SK-N-SH treated with all-trans-retinoic acid at 6 μM for 48 hours (cell line): Measurements from ENCODE around the gene SAE1.
"Not testable (repeated sequence)": the region's sequence is repeated elsewhere in the genome, so short reads cannot be mapped to it uniquely, and the experiment has no call there.

Source experiments
- ATAC-seq: fragments of 200-7000 bp; cut with Tn5 transposase; 3 replicates; pipeline ENCODE4 v1.9.1; 2020; ENCODE audit warnings: mild to moderate bottlenecking, moderate library complexity
- ARNTL ChIP-seq: fragments of 450-650 bp; formaldehyde crosslinking; IDR thresholded peaks from 2 replicates; pipeline ENCODE4 v1.5.0; 2020; ENCODE audit warnings: low read depth, mild to moderate bottlenecking, moderate library complexity, borderline replicate concordance
- BACH2 ChIP-seq: fragments of 250-450 bp; sonication (Bioruptor Pico); IDR thresholded peaks from 2 replicates; pipeline ENCODE4 v1.9.0; 2021; ENCODE audit warnings: mild to moderate bottlenecking, borderline replicate concordance
- CSDC2 ChIP-seq: fragments of 250-450 bp; sonication (Bioruptor Pico); IDR thresholded peaks from 2 replicates; pipeline ENCODE4 v1.5.0; 2020; ENCODE audit warnings: mild to moderate bottlenecking, moderate library complexity
- ESRRG ChIP-seq: fragments of 250-450 bp; sonication (Bioruptor Pico); IDR thresholded peaks from 2 replicates; pipeline ENCODE4 v1.6.1; 2021; ENCODE audit warnings: mild to moderate bottlenecking
- GLIS3 ChIP-seq: fragments of 250-450 bp; sonication (Bioruptor Pico); IDR thresholded peaks from 2 replicates; pipeline ENCODE4 v1.5.0; 2020; ENCODE audit warnings: mild to moderate bottlenecking, moderate library complexity
- ISL1 ChIP-seq: fragments of 250-450 bp; sonication (Bioruptor Pico); IDR thresholded peaks from 2 replicates; pipeline ENCODE4 v2.1.2; 2022; ENCODE audit warnings: mild to moderate bottlenecking, moderate library complexity
- OSR1 ChIP-seq: fragments of 250-450 bp; sonication (Bioruptor Pico); IDR thresholded peaks from 2 replicates; pipeline ENCODE4 v1.8.0; 2022; ENCODE audit warnings: moderate library complexity, mild to moderate bottlenecking, inconsistent platforms
- PATZ1 ChIP-seq: fragments of 250-450 bp; sonication (Bioruptor Pico); IDR thresholded peaks from 2 replicates; pipeline ENCODE4 v1.8.0; 2020; ENCODE audit warnings: mild to moderate bottlenecking, moderate library complexity, borderline replicate concordance
- POU6F1 ChIP-seq: fragments of 250-450 bp; sonication (Bioruptor Pico); IDR thresholded peaks from 2 replicates; pipeline ENCODE4 v1.8.0; 2021; ENCODE audit warnings: low read depth, mild to moderate bottlenecking, moderate library complexity, borderline replicate concordance
- PPARA ChIP-seq: fragments of 250-450 bp; sonication (Bioruptor Pico); IDR thresholded peaks from 2 replicates; pipeline ENCODE4 v1.5.0; 2020; ENCODE audit warnings: mild to moderate bottlenecking, borderline replicate concordance
- RARB ChIP-seq: fragments of 250-450 bp; sonication (Bioruptor Pico); IDR thresholded peaks from 2 replicates; pipeline ENCODE4 v1.8.0; 2021; ENCODE audit warnings: mild to moderate bottlenecking, moderate library complexity
- SNAI2 ChIP-seq: fragments of 250-450 bp; sonication (Bioruptor Pico); IDR thresholded peaks from 2 replicates; pipeline ENCODE4 v1.5.0; 2020; ENCODE audit warnings: mild to moderate bottlenecking, moderate library complexity
- TCF4 ChIP-seq: fragments of 250-450 bp; sonication (Bioruptor Pico); IDR thresholded peaks from 2 replicates; pipeline ENCODE4 v1.8.0; 2021; ENCODE audit warnings: mild to moderate bottlenecking, moderate library complexity, borderline replicate concordance
- TOX ChIP-seq: fragments of 250-450 bp; sonication (Bioruptor Pico); IDR thresholded peaks from 2 replicates; pipeline ENCODE4 v1.8.0; 2021; ENCODE audit warnings: mild to moderate bottlenecking, moderate library complexity, borderline replicate concordance
- ZC3H10 ChIP-seq: fragments of 250-450 bp; sonication (Bioruptor Pico); IDR thresholded peaks from 2 replicates; pipeline ENCODE4 v1.5.1; 2021; ENCODE audit warnings: mild to moderate bottlenecking, moderate library complexity
- ZFP3 ChIP-seq: fragments of 250-450 bp; sonication (Bioruptor Pico); IDR thresholded peaks from 2 replicates; pipeline ENCODE4 v1.5.0; 2020; ENCODE audit warnings: mild to moderate bottlenecking, moderate library complexity
- ZNF565 ChIP-seq: fragments of 450-650 bp; formaldehyde crosslinking; conservative IDR thresholded peaks from 2 replicates; pipeline ENCODE4 v1.5.0; 2020; ENCODE audit warnings: low read depth, mild to moderate bottlenecking, moderate library complexity
- ZNF70 ChIP-seq: fragments of 450-650 bp; formaldehyde crosslinking; IDR thresholded peaks from 2 replicates; pipeline ENCODE4 v1.5.0; 2020; ENCODE audit warnings: mild to moderate bottlenecking, moderate library complexity
- ZNF8 ChIP-seq: fragments of 450-650 bp; formaldehyde crosslinking; IDR thresholded peaks from 2 replicates; pipeline ENCODE4 v1.5.0; 2020; ENCODE audit warnings: mild to moderate bottlenecking, moderate library complexity
- TF ChIP-seq, protein P1 (sequence below): fragments of 250-450 bp; sonication (Bioruptor Pico); IDR thresholded peaks from 2 replicates; pipeline ENCODE4 v1.5.1; 2020; ENCODE audit warnings: low read depth, mild to moderate bottlenecking, moderate library complexity

Gene SAE1

DNA sequence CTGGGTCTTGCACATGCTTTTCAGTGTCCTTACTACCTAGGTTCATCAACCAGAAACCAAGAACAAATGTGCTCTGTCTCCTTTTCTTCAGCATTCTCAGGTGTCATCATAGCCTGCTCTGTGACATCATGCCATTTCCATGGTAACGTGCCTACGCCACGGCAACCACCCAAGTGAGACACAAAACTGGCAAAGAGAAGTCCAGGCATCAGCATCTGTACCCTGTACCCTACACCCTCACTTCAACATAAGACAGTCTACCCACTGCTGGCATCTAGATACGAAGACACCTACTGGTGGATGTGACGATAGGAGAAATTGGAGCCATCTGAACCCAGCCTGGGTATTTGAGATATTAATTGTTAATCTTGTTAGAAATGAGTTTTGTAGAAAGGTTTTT, 30.3 kb upstream of the SAE1 start (continued):
- TF ChIP-seq RARB (CRISPR knock-in tag) (no peak), ISL1 (CRISPR knock-in tag) (no peak), SNAI2 (CRISPR knock-in tag) (no peak), PATZ1 (CRISPR knock-in tag) (no peak), OSR1 (CRISPR knock-in tag) (no peak), GLIS3 (CRISPR knock-in tag) (no peak), ZNF8 (no peak)

GRCh38 chr19:47101116-47101515, 29.5 kb upstream of the SAE1 start:
- not testable (repeated sequence) for ATAC-seq

GRCh38 chr19:47102346-47103060, 28.1 kb upstream of the SAE1 start:
- TF ChIP-seq BACH2 (CRISPR knock-in tag) (no peak), ARNTL (CRISPR knock-in tag) (no peak), ISL1 (CRISPR knock-in tag) (no peak), ZNF565 (CRISPR knock-in tag) (no peak), POU6F1 (CRISPR knock-in tag) (no peak), ESRRG (no peak), TCF4 (no peak), CSDC2 (CRISPR knock-in tag) (no peak), OSR1 (CRISPR knock-in tag) (no peak), PATZ1 (CRISPR knock-in tag) (no peak), SNAI2 (CRISPR knock-in tag) (no peak), PPARA (CRISPR knock-in tag) (no peak), ZFP3 (no peak), GLIS3 (CRISPR knock-in tag) (no peak), ZNF8 (no peak), ZNF70 (no peak), TOX (no peak)
- ATAC-seq, result no peak

GRCh38 chr19:47104680-47105079, 26.0 kb upstream of the SAE1 start:
- ATAC-seq, result no peak
- TF ChIP-seq ZNF8, result no peak
- no peak for TF ChIP-seq ZC3H10 (CRISPR knock-in tag)
- no peak for TF ChIP-seq ARNTL (CRISPR knock-in tag)
- no peak for TF ChIP-seq ZFP3
- TF ChIP-seq PATZ1 (CRISPR knock-in tag), result no peak
- TF ChIP-seq OSR1 (CRISPR knock-in tag), result no peak

GRCh38 chr19:47105874-47106273, 24.8 kb upstream of the SAE1 start:
- ATAC-seq, result no peak
- TF ChIP-seq RARB (CRISPR knock-in tag) (no peak), ZNF70 (no peak), ZFP3 (no peak), ESRRG (no peak), GLIS3 (CRISPR knock-in tag) (no peak), PATZ1 (CRISPR knock-in tag) (no peak), ZNF8 (no peak), POU6F1 (CRISPR knock-in tag) (no peak)
- TF ChIP-seq, protein P1, sequence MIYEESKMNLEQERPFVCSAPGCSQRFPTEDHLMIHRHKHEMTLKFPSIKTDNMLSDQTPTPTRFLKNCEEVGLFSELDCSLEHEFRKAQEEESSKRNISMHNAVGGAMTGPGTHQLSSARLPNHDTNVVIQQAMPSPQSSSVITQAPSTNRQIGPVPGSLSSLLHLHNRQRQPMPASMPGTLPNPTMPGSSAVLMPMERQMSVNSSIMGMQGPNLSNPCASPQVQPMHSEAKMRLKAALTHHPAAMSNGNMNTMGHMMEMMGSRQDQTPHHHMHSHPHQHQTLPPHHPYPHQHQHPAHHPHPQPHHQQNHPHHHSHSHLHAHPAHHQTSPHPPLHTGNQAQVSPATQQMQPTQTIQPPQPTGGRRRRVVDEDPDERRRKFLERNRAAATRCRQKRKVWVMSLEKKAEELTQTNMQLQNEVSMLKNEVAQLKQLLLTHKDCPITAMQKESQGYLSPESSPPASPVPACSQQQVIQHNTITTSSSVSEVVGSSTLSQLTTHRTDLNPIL, result no peak
